Astrocyte of the hippocampus (primary cell): Measurements from ENCODE around the gene ABCD3.

Source experiments
- DNase-seq: peaks from one replicate; pipeline ENCODE4 v3.0.0; 2011; ENCODE audit warnings: low read depth, low spot score

The ABCD3 gene

DNA sequence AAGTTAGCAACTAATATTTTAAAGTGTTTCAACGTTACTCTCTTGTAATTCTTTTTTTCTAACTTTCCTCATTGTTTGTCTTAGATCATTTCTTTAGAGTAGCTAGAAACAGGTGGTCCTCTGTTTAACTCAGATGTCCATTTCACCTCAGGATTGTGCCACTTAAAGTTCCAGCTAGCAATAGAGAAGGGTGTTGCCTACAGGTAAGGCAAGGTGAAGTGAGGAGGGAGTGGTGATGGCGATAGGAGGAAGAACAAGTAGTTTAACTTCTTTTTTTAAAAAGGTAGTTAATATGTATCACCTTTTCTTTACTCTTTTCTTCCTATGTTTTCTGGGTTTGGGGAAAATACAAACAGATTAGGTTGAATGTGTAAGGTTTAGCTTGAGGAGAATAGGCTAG, 44.4 kb downstream of the ABCD3 start:
- no peak for DNase-seq

DNA sequence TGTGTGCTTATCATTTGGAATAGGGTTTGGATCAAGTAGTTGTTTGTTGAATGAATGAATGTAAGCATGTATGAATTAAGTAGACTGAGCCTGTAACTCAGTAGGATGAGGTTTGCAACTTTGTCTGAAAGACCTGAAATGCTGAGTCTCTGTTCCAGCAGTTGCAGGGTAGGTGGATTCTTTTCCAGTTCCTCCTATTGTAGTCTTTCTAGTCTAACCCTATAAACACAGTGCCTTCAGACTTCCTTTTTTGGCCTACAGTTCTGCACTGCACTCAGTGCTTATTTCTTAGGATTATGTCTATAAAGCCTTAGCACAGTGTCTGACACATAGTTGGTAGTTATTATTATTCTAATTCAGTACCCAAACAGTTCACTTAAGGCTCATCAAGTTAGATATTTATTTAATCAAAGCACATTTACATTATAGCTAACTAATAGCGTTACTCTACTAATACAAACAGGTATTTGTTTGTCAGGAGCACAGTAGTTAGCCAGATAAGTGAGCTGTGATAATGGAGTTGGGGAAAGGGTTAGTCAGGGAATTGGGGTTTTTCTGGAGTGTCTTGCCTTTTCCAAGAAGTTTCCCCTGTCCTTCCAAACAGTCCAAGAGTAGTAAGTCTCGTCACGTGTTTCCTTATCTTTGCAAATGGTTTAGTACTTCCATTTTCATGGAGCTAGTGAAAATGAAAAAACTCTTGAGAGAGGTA, 45.0 kb downstream of the ABCD3 start:
- DNase-seq: no peak

DNA sequence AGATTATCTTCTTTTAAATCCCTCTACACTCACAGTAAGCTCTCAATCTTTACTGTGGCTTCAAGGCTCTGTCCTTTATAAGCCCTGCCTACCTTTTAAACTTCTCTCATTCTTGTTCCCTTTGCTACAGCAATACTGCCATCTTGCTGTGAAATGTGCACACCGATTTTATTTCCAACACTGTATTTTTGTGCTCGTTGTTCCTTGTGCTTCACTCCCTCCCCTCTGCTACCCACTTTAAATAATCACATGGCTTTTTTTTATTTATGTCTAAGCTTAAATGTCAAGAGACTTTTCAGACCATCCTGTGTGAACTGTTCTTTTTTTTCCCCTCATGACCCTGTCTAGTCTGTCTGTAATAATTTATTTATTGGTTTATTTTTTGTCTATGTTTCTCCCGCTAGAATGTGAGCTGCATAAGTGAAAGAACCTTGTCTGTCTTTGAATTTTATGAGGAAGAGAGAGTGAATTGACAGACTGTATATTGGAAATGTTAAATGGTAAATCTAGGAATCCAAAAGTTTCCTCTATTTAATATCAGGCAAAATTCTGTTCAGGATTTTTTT, 45.7 kb downstream of the ABCD3 start:
- DNase-seq: peak; percentile 31

DNA sequence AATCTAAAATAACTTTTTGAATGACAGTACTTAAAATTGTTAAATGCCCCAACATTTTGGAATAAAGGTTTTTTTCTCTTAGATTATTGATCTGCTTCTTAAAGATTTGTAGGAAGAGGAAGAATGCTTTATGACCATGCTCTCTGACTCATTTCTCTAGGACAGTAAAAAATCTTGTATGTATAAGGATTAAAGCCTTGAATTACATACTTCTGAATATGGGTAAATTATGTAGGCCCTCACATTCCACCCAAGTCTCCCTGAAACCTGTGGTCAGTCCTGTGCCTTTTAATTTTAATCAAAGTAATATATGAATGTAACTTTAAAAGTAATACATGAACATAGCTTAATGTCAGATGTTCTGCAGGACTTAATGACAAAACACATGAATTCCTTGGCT, 50.5 kb downstream of the ABCD3 start:
- no peak for DNase-seq

DNA sequence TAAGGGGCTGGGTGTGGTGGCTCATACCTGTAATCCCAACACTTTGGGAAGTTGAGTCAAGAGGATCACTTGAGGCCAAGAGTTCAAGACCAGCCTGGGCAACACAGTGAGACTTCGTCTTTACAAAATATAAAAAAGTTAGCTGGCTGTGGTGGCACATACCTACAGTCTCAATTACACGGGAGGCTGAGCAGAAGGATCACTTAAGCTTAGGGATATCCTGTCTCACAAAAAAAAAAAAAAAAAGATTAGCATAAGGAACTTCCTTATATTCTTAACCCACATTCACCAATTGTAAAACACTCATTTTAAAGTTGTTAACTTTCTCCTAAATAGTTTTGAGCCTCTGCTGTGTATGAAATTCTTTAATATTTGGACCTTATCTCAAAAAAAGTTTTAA, 53.1 kb downstream of the ABCD3 start:
- no peak for DNase-seq

DNA sequence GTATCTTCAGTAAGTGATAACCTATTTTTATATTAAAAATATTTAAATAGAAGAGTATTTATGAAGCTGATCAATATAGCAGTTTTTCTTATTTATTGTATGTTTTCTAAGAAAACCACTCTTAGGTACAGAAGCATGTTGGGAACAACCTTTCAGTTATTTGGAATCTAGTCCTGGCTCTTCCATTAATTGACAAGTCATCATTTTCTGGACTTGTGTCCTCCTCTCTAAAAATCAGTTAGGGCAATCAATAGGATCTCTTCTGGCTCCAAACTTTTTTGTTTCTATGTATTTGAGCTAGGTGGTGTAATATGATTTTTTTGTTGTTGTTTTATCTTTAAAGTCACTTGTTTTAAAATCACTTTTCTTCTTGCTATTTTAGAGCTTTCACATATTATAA, 57.0 kb downstream of the ABCD3 start:
- DNase-seq: no peak

DNA sequence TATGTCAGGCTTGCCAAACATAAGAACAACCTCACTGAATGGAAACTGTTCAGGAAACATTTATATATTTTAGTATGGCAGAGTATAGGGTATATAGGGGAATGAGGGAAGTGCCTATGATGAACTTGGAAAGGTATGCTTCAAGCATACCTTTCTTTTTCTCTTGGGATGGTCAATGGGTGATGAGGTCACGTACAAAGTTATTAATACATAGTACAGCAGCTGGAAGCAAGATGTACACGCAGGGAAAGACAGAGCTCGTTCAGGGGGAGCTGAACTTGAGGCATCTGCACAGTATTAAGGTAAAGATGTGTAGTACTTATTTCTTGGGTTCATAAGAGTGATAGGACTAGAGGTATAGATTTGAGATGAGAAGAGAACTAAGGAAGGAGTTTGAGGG, 61.5 kb downstream of the ABCD3 start:
- no peak for DNase-seq

DNA sequence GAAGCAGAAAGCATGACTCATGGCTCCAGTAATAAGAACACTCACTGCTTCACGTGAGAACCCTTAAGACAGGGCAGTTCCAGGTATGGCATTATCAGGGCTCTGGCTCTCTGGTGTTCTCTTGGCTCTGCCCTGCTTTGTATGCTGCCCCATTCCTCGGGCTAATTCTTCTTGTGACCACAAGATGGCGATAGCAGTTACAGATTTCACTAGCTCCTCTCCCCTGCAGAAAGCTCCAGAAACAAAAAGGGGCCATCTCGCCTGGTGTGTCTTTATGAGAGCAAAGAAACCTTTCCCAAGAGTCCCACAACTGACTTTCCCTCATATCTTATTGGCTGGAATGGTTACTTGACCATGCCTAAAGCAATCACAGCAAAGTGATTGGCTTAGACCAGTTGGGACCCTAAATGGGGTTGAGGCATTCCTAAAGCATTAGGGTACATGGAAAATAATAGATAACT, 63.3 kb downstream of the ABCD3 start:
- DNase-seq: peak; percentile 90

DNA sequence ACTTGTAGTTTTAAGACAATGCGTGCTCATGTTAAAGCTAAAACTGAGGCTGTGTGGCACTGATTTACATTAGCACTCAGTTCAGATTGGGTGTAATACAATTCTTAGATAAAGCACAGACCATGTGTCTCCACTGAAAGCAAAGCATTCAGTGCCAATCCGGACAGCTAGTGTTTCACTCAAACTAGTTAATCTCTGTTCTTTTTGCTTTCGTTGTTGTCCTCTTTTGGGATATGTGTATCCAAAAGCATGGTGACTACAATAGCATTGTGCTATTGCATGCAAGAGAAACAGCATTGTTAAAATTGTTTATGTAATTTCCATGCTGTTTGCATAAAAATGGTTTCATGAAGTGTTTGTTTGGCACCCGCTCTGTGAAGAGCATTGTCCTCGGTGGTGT, 68.8 kb downstream of the ABCD3 start:
- no peak for DNase-seq

DNA sequence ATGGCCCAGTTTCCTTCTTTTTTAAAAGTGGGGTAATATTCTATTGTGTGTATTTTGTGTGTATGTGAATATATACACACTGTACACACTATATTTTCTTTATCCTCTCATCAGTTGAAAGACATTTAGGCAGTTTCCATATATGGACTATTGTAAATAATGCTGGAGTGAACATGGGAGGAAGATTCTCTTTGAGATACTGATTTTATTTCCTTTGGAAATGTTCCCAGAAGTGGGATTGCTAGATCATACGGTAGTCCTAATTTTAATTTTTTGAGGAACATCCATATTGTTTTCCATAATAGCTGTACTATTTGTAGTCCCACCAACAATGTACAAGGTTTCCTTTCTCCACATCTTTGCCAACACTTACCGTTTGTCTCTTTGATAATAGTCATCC, 72.4 kb downstream of the ABCD3 start:
- DNase-seq: no peak

DNA sequence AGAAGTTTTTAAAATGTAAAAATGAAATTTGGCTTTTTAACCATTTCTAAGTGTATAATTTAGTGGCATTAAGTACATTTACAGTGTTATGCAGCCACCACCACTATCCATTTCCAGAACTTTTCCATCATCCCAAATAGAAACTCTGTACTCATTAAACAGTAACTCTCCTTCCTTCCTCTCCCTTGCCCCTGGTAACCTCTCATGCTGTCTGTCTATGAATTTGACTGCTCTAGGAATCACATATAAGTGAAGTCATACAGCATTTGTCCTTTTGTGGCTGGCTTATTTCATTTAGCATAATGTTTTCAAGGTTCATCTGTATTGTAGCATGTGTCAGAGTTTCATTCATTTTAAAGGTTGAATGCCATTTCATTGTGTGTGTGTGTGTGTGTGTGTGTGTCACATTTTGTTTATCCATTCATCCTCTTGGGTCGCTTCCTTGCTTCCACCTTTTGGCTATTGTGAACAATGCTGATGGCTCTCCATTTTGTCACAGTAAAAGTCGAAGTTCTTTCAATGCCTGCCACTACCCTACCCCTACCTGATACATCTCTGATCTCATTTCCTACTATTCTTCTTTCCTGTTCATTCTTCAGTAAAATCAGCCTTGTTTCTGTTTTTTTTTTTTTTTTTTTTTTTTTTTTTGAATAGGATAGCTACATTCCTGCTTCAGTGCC, 78.0 kb downstream of the ABCD3 start:
- no peak for DNase-seq

DNA sequence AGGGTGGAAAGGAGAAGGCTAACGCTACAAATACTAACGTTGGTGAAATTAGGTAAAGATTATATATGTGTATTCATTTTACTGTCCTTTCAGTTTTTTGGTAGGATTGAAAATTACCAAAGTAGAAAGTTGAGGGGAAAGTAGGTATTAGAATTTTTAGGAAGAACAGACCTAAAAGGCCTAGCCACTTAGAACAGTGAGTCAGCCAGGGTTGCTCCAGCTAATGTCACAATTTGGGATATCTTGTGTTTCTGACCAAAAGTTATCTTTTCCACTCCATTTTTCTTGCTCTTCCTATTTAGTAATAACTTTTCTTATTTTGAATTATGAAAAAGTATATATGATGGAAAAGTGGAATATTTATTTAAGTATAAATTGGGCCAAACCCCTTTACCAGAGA, 83.2 kb downstream of the ABCD3 start:
- no peak for DNase-seq

DNA sequence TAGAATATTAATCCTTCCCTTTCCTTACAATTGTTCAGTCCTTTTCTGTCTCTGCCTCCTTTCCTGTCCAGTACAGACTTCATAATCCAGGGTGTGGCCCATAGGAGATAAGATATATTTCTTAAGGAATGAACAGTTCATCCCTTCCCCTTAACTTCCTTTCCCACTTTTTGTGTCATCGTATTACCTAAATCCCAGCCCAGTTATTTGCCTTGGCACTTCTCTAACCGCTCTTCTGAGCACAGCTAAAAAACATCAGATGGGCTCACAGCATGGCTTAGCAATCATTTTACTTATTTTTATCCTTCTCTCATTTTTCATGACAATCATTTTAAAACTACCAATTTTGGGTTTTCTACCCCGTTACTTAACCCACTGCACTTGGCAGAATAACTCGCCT, 83.7 kb downstream of the ABCD3 start:
- DNase-seq: no peak

DNA sequence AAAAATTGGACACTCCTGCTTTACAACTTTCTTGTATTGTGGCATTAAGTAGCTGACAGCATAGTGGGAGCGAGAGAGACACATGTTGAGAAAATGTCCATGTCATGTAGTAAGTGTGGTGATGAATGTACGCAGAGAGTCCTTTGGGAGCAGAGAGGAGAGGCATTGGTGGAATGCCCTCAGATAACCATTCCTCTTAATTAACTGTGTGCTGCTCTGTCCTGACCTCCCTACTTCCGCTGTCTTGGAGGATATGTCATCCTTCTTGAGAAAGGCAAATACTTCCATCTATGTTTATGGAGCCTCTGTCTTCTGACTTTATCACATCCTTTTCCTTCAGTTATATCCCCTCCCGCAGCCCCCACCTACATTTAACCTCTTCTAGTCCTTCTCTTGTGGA, 85.0 kb downstream of the ABCD3 start:
- no peak for DNase-seq

DNA sequence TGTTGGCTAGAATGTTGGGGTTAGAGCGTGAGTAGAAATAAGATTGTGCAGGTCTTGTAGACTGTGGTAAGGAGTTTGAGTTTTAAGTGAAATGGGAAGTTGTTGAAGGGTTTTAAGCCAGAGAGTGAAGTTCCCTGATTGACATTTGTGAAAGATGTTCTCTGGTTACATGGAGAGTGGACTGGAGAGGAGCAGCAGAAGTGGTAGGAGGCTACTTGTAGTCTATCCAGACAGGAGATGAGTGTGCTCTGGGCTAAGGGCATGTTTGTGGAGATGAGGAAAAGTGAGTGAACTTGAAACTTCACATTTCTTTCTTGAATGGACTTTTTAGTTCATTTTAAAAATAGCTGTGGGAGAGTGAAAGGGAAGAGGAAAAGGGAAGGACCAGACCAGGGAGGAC, 86.4 kb downstream of the ABCD3 start:
- DNase-seq: no peak

DNA sequence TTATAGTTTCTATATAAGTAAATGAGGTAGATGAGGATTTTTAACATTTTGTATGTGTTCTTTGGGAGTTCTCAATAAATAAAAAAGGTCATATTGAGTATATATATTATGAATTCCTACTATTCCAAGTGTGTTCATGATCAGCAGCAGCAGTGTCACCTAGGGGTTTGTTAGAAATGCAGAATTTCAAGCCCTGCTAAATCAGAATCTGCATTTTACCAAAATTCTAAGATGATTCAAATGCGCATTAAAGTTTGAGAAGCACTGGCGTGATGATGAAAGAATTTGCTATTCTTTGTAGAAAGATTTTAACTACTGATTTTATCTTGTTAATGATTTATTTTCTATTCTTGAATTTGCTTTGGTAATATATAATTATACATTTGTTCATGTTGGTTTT, 94.6 kb downstream of the ABCD3 start:
- DNase-seq: no peak

DNA sequence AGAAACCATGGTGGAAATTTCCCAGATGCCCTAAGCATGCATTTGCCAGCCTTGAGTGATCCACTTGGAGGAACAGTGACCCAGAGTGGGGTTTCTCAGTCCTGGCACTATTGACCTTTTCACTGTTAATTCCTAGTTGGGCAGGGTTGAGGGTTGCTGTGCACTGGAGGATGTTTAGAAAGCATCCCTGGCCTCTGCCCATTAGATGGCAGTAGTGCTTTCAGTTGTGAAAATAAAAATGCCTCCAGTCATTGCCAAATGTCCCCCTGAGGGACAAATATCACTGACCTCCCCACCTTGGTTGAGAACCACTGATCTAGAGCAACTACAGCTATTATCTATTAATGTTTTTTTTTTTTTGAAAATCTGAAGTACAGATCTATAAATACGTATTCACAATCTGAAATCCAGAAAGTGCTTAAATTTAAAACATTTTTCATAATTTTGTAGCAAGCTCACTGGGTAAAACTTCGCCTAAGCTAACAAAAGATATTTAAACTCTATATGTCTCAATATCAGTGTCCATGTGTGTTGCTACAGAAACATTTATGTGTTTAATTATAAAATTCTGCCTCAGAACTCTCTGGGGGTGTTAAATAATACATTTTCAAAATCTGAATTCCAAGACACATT, 96.0 kb downstream of the ABCD3 start:
- peak; percentile 48 for DNase-seq

DNA sequence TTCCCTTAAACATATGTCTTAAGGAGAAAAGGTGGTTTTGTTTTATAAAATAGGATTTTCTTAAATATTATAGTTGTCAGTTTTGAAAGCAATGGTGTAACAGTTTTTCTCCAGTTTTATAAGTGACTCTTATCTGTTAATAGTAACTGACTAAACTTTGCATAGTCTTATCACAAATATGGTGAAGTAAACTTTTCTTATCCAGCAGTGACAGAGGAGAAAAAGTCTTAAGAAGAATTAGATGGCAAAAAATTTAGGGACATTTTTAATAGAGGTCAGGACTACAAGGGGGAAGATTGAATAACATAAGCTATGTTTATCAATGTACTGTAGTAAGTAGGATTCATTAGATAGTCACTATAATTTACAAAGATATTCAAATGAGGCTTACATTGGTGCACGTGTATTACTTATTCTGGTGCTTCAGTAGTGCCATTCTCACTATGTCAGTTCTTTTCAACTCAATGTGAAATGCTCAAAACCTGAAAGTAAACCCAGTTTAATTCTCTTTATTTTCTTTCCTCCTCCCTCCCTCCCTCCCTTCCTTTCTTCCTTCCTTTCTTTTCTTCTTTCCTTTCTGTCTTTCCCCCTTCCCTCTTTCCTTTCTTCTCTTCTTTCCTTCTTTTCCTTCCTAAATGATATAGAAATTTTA, 97.2 kb downstream of the ABCD3 start:
- DNase-seq: no peak

DNA sequence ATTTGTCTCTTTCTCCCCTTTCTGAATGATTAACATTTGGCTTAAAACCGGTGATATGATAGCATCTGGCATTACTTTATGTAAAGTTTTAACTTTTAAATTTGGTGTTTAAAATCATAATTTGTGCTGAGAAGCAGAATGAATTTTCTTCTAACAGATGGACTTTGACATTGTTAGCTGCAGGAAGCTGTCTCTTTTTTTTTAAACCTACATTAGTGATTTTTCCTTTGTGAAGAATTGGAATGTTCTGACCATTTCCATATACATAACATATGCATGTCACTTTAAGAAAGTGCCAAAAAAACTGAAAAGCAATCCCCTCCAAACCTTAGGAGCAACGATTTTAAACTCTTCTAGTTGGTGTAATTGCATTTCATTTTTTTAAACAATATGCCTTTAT, 101.2 kb downstream of the ABCD3 start:
- DNase-seq: no peak

DNA sequence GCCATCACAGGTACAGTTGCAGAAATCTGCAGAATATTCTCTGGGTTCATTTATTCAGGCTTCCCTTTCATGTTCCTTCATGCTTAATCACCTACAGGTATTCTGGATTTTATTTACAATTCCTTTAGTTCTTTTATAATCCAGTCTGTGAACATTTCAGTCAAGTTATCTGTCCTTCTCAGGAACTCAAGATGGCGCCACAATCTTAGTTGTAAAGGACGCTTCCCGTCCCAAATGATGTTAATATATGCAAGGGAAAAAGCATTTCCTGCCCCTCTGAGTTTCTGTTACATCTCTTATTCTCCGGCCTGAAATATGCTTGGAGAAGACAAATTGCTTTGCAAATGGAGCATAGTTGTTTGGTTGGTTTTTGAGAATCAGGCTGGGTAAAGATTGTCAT, 104.1 kb downstream of the ABCD3 start:
- peak; percentile 74 for DNase-seq

DNA sequence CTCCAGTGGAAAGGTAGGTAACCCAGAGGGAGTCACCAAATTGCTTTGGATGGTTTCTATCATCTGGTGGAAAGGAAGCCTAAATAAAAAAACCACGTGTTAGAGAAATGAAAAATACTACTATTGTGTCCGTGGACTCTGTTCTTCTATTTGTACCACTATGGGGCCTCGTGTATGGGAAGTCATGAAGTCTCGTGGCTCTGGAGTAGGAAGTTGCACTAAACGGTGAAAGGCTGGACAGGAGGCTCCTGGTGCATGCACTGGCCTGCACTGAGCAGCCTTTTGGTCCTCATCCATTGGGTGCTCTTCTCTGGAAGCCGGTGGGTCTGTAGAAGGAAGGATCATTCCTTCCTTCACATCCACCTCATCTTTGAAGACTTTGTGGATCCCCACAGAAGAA, 106.3 kb downstream of the ABCD3 start:
- no peak for DNase-seq
